HG02571 (cell line): Measurements from ENCODE around the gene FAR2.
"Not testable (repeated sequence)": the region's sequence is repeated elsewhere in the genome, so short reads cannot be mapped to it uniquely, and the experiment has no call there.

Source experiments
- ATAC-seq: cut with Tn5 transposase; IDR thresholded peaks from one replicate; pipeline ENCODE4 v1.9.1; 2021; ENCODE audit warnings: mild to moderate bottlenecking, moderate library complexity; ENCODE audit not compliant: unreplicated experiment

The FAR2 gene

DNA sequence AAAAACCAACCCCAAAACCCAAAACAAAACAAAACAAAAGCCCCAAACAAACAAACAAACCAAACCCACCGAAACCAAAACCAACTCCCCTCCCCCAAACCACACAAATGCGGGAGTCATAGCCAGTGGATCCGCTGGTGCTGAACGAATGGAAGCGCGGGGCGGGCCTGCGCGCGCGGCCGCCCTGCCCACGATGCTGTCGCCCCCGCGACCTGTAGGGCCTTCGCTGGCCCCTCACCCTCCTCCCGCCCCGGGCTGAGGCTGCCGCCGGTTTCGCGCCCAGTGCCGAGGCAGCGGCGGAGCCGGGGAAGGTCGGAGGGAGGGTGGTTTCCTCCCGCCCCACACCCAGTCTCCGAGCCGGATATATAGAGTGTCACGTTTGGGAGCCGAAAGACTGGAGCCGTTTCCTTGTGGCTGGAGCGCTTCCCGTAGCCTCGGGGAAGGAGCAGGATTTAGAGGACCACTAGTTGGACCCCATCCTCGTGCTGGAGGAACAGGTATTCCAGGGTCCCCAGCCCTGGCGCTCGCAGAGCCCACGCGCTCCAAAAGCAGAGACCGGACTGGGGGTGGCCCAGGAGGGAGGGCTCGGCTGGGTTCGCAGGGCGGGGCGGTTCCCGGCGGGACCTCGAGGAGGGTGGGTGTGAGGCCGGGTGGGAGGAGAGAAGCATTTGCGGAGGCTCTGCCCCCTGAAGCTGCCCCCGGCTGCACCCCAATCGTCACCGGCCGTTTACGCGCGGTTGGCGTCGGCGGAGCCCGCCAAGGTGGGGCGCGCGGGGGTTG, at the start of gene FAR2:
FAR2 (plus strand) TSS at position 368 of the 780 bp plus-strand sequence. CDS start 121,172 bp downstream, outside the sequence.
- peak; percentile 34 for ATAC-seq

- ATAC-seq = no peak
These were observed 46.3 kb upstream of the FAR2 start for GRCh38 chr12:29102741-29103140.

DNA sequence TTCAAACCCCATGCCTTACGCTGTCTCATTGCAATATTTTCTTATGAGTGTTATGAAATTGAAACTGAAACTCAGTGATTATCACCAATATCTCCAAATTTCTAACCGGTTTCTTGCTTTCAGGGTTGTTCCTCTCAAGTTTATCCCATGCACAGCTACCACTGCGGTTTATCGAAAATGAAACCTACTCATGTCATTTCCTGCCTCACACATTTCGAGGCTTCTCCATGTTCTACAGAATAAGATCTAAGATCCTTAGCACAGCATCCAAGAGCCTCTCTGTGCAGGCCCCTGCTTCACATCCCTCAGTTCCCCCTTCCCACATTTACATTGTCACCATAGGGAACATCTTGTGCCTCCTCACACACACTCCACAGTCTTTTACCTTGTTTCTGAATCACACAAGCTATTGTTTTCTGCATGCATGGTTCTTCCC, 45.5 kb upstream of the FAR2 start:
- peak; percentile 92 for ATAC-seq

GRCh38 chr12:29104516-29104915, 44.6 kb upstream of the FAR2 start:
- ATAC-seq = no peak

DNA sequence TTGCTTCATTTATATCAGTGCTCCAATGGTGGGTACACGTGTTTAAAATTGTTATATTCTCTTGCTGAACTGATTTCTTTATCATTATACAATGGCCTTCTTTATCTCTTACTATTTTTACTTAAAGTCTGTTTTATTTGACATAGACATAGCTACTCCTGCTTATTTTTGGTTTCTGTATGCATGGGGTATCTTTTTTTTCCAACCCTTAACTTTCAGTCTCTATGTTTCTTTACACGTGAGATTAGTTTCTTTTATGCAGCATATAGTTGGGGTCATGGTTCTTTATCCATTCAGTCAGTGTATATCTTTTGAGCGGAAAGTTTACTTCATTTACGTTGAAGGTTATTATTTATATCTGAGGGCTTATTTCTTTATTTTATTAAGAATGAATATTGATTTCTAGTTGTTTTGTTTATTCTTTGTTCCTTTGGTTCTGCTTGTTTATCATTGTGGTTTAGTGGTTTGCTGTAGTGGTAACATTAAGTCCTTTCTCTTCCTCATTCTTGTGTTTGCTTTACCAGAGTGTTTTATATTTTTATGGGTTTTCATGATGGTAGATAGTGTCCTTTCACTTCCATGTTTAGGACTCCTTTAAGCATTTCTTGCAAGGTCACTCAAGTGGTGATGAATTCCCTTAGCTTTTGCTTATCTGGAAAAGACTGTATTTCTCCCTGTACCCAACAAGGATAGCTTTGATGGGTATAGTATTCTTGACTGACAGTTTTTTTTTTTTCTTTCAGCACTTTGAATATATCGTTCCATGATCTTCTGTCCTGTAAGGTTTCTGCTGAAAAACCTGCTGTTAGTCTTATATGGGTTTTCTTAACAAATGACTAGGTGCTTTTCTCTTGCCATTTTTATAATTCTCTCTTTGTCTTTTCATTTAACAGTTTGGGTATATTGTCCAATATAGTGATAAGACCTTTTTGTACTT, 38.3 kb upstream of the FAR2 start:
- ATAC-seq = no peak

GRCh38 chr12:29113101-29113500, 36.0 kb upstream of the FAR2 start:
- ATAC-seq = no peak

DNA sequence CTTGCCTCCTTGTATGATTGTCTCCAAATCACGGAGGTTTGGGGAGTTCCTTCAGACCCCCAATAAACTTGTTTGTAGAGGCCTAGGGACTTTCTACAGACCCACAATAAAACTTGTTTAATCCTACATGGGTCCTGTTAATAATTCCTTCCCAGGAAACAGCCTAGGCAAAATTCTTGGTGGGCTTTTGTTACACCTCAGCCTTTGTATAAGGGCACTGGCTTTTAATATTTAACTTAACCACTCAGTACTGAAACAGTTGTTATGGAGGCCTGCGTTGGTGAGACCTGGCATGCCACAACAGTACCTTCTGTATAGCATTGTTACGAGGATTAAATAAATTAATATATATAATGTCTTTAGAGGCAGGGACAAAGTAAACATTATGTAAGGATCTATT, 32.7 kb upstream of the FAR2 start:
- ATAC-seq = no peak

DNA sequence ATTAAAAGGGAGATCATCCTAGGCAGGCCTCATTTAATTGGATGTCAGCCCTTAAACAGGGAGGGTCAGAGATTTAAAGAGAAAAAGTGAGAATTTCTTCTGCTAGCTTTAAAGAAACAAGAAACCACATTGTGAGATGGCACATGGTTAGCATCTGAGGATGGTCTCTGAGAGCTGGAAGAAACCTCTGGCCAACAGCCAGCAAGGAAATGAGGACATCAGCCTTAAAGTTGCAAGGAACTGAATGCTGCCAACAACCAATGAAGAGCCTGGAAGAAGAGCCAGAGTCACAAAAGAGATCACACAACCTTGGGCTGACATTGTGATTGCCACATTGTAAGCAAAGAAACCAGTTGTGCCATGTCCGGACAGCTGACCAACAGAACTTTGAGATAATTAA, 17.5 kb upstream of the FAR2 start:
- no peak for ATAC-seq

GRCh38 chr12:29132316-29132715, 16.8 kb upstream of the FAR2 start:
- no peak for ATAC-seq

DNA sequence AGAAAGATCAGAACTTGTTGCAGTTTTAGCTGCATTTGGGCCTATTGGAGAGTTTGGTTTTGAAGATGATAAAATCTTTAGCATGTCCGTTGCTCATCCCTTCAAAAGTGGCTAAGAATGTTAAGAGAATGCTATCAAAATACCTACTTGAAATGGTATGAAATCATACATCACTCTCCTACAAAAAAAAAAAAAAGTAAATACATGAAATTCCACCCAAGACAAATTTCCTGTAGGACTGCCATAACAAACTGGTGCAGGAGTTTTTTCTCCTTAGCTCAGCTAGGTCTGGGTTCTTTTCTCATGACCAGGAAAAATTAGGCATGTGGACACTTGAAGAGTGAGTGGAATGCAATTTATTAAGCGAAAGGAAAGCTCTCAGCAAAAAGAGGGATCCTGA, 15.9 kb upstream of the FAR2 start:
- no peak for ATAC-seq

DNA sequence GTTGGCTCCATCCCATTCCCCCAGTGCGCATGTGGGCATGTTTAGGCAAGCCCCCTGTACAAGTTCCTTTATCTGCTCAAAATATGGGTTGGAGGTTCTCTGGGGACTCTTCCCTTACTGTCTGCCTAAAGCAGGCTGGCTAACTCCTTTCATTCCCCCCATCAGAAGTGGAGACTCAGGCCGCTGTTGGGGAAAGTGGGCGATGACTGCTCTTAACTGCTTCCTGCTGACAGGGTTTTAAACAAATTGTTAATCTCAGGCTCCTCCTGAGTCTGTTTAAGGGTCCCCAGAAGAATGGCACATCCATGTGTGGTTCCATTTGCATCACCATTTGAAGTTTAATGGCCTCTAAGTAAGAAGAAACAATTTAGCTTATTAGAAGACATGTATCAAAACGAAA, 15.4 kb upstream of the FAR2 start:
- no peak for ATAC-seq

DNA sequence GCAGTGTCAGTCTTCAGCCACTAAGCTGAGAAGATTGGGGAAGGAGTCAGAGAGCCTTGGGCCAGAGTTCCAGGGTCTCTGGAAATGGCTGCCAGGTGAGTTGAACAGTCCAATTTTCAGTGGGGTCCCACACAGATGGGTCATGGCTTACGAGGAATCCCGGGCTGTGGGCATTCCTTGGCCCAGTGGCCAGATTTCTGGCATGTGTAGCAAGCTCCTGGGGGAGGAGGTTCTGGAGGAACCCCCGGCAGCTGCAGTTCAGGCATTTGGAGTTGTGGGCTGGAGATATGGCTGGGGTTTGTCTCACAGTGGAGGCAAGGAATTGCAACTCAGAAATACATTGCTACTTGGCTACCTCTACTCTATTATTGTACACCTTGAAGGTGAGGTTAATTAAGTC, 10.8 kb upstream of the FAR2 start:
- ATAC-seq = not testable (repeated sequence)

DNA sequence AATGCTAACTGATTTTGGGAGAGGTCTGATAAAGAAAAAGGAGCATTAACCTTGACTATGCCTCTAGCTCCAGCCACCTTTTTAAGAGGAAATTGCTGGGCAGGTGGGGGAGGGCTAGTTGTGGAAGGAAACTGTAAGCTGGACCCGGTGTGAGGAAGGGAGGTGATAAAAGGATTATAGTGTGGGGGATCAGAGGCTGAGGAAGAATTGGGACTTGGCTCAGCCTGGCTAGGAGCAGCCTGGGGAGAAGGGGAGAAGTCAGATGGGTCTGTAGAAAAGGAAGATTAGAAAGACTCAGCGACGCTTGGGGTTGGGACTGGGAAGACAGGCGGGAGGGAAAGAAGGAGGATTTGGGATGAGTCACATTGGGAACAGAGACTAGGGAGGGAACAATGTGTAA, 10.2 kb upstream of the FAR2 start:
- not testable (repeated sequence) for ATAC-seq

GRCh38 chr12:29145372-29146170, 3.5 kb upstream of the FAR2 start:
- ATAC-seq = no peak

DNA sequence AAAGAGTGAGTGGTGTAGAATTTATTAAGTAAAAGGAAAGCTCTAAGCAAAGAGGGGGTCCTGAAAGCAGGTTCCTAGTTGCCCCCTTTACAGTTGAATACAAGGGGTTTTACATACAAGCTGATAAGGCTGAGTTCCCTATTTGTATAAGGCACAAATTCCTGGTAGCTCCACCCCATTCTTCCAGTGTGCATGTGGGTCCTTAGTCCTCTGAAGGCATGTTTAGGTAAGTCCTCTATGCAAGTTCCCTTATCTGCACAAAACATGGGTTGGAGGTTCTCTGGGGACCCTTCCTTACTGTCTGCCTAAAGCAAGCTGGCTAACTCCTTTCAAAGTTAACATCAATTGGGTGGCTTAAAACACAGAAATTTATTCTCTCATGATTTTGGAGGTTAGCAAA, 2.9 kb upstream of the FAR2 start:
- no peak for ATAC-seq

DNA sequence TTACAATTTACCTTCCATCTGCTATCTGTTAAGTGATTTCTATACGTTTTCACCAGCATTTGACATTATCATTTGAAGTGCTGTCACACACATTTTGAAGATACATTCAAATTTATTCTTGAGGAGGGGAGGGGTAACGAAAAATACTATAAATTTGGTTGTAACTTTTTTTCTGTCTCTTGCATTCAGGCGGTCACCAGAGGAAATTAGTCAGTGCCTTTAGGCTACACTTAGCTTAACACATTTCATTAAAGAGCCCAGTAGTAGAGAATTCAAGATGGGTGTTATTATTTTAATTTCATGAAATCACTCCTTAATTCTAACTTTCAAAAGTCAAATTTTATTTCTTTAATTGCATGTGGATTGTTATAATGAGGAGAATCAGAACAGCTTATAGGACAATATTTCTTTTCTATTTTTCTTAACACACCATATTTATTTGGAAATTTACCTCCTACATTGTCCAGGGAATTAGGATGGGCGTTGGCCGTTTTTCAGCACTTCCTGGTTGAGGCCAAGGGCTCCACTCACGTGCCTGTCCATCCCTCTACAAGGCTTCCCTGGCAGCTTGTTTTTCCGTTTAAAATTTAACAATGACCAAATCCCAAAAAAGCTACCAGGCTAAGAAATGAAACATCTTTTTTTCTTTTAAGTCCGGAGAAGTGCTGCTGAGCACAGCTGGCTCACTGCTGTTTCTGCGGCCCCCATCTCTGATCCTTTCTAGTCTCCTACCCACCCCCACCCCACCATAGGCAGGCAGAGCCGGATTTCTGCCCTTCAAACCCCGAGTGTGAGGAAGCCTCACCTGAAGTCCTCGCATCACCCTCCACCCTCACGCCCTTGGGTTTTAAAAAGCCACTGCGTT, 1.1 kb upstream of the FAR2 start:
- no peak for ATAC-seq

GRCh38 chr12:29148596-29148910, 525 bp upstream of the FAR2 start:
- ATAC-seq = no peak

DNA sequence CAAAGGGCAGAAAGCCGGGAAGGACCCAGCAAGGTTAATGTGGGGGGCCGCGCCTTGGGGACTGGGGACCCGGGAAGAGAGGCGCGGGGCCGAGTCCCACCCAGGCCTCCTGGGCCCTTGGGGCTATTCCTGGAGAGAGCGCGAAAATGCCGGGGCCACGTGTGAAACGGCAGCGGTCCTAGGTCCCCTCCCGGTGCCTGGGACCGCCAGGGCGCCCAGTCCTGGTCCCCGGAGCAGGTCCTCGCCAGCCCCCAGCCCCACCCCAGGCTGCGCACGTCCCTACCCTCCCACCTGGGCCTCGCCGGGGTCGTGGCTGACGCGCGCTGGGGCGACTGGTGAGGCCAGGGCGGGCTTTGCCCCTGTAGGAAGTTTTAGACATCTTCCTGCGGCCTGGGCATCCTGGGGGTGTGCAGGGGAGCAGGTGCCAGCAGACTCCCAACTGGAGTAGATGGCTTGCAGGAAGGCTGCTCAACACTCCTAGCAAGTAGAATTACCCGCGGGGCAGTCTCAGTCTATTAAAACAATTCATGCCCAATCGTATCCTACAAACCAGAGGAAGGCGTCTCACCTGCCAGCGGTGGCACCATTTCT, 708 bp downstream of the FAR2 start:
- no peak for ATAC-seq

DNA sequence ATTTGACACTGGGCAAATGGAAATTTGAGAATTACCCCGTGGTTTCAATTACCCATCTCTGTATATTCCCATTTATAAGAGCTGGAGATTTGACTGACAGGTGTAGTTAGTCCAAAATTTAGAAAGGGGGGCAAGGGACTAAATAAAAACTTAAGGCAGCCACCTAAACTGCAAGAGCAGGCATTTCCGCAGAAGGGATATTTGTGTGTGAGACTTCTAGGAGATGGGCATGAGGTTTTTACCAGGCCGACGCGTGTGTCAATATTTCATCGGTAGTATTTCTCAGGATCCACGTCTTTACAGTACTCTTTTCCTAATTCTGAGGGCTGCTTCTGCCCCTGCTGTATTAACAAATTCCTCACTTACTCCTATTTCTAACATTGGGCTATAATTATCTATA, 1.4 kb downstream of the FAR2 start:
- no peak for ATAC-seq
